ENCODE data around the gene FLT1. TPM values are rescaled to one million over a fixed set of nuclear protein-coding genes. Genes with fewer than 3 reads are reported as not detected.

The FLT1 gene
- total RNA-seq, 1 experiment from 2014 or later = not detected

DNA sequence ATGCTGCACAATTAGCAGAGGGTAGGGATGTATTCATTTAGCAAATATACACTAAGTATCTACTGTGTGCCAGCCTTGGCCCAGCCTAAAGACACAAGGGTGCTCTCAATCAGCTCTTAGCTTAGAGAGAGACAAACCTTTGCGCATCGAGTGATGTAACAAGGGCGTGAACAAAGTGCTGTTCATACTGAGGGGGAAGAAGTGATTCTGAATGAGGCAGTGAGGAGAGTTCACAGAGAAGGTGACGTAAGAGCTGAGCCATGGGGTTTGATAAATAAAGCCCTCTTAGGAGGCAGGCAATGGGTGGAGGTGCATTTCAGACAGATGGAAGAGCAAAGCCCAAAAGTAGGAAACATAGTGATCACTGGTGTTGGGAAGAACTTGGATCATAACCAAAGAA is 68.5 kb downstream of the FLT1 start:
- H3K27me3 Mint-ChIP-seq (ENCODE audit: unreplicated experiment) = peaks cover 13% of the 10 kb centered on the region
- H3K4me3 Mint-ChIP-seq (ENCODE audit: low read depth, unreplicated experiment) = no peak overlapping the region
- no TSS peak for BruUV-seq (replicated peaks)
- H3K36me3 Mint-ChIP-seq (ENCODE audit: insufficient read depth, unreplicated experiment) = no peaks in the 10 kb centered on the region
- DNase-seq = no peak
- TF ChIP-seq, protein P1, sequence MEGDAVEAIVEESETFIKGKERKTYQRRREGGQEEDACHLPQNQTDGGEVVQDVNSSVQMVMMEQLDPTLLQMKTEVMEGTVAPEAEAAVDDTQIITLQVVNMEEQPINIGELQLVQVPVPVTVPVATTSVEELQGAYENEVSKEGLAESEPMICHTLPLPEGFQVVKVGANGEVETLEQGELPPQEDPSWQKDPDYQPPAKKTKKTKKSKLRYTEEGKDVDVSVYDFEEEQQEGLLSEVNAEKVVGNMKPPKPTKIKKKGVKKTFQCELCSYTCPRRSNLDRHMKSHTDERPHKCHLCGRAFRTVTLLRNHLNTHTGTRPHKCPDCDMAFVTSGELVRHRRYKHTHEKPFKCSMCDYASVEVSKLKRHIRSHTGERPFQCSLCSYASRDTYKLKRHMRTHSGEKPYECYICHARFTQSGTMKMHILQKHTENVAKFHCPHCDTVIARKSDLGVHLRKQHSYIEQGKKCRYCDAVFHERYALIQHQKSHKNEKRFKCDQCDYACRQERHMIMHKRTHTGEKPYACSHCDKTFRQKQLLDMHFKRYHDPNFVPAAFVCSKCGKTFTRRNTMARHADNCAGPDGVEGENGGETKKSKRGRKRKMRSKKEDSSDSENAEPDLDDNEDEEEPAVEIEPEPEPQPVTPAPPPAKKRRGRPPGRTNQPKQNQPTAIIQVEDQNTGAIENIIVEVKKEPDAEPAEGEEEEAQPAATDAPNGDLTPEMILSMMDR (IDR thresholded peaks at IDR 0.05; ENCODE audit: unreplicated experiment) = no peak
- intact Hi-C loops (cut with micrococcal nuclease; ENCODE audit: unreplicated experiment) = no loop called here
- no peaks in the 10 kb centered on the region for H3K4me1 Mint-ChIP-seq (ENCODE audit: low read depth, unreplicated experiment)
- CTCF ChIA-PET = no interaction called here
- no peaks in the 10 kb centered on the region for H3K9me3 Mint-ChIP-seq (ENCODE audit: low read depth, unreplicated experiment)
- no peak overlapping the region for H3K27ac Mint-ChIP-seq (ENCODE audit: unreplicated experiment)

DNA sequence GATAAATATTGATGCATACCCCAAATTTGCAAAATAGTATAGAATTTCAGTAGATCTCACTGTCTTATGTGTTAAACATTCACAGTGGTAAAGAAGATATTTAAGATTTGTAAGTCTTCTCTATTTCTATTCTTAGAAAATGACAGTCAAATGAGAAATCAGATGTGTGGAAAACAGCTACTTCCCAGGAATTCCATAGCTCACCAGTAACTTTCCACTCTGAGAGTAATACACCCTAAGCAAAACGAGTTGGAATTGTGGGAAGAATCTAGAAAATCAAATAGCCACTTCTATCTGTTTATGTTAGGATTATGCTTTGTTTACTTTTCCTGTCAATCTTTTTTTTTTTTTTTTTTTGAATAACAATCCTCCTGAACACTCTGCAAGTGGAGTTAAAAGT is 69.1 kb downstream of the FLT1 start:
- Mint-ChIP-seq H3K27ac (ENCODE audit: unreplicated experiment) (no peak overlapping the region), H3K9me3 (ENCODE audit: low read depth, unreplicated experiment) (no peaks in the 10 kb centered on the region), H3K36me3 (ENCODE audit: insufficient read depth, unreplicated experiment) (no peaks in the 10 kb centered on the region), H3K4me3 (ENCODE audit: low read depth, unreplicated experiment) (no peak overlapping the region), H3K4me1 (ENCODE audit: low read depth, unreplicated experiment) (no peaks in the 10 kb centered on the region), H3K27me3 (ENCODE audit: unreplicated experiment) (peaks cover 13% of the 10 kb centered on the region)
- BruUV-seq (replicated peaks) = no TSS peak
- CTCF ChIA-PET = no interaction called here
- intact Hi-C loops (cut with micrococcal nuclease; ENCODE audit: unreplicated experiment) = no loop called here
- TF ChIP-seq, protein P1 (IDR thresholded peaks at IDR 0.05; ENCODE audit: unreplicated experiment) = no peak
- no peak for DNase-seq

DNA sequence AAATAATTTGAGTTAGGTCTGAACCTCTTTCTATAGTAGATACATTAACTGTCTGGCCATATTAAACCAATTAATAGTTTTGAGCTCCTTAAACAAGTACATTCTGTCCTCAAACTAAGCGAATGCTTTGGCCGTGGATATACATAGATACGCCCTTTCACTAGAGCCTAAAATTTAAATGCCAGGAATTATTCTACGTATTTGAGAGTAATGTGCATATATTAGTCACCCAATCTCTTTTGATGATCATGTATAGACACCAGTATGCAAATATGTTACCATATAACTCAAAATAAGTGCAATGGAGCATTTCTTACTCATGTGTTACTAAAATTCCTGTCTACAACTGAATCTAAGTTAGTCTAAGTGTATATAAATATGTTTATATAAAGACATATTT is 70.4 kb downstream of the FLT1 start:
- H3K27me3 Mint-ChIP-seq (ENCODE audit: unreplicated experiment) = peaks cover 13% of the 10 kb centered on the region
- CTCF ChIA-PET = no interaction called here
- H3K9me3 Mint-ChIP-seq (ENCODE audit: low read depth, unreplicated experiment) = no peaks in the 10 kb centered on the region
- TF ChIP-seq, protein P1 (IDR thresholded peaks at IDR 0.05; ENCODE audit: unreplicated experiment) = no peak
- no peak for DNase-seq
- no peaks in the 10 kb centered on the region for H3K36me3 Mint-ChIP-seq (ENCODE audit: insufficient read depth, unreplicated experiment)
- intact Hi-C loops (cut with micrococcal nuclease; ENCODE audit: unreplicated experiment) = no loop called here
- BruUV-seq (replicated peaks) = no TSS peak
- no peak overlapping the region for H3K4me3 Mint-ChIP-seq (ENCODE audit: low read depth, unreplicated experiment)
- no peaks in the 10 kb centered on the region for H3K4me1 Mint-ChIP-seq (ENCODE audit: low read depth, unreplicated experiment)
- no peak overlapping the region for H3K27ac Mint-ChIP-seq (ENCODE audit: unreplicated experiment)

DNA sequence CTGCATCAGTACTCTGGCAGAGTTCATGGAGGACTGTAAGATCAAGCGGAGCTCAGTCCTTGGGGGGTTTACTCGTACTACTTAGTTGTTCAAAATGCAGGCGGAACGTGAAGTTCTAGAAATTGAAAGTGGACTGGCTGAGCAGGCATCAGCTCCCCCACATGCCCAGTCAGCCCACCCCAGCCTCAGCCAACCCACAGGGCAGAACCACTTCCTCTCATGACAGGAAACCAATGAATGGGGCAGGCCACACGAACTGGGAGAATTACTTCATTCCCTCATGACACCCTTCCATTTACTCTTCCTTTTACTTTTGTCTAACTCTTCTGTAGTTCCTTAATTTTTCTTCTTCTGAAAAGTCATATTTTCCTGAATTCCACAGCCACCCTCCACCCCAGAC is 71.9 kb downstream of the FLT1 start:
- no peak overlapping the region for H3K27ac Mint-ChIP-seq (ENCODE audit: unreplicated experiment)
- BruUV-seq (replicated peaks) = no TSS peak

More for the DNA sequence above, 71.9 kb downstream of the FLT1 start:
- H3K27me3 Mint-ChIP-seq (ENCODE audit: unreplicated experiment) = peaks cover 13% of the 10 kb centered on the region
- H3K4me1 Mint-ChIP-seq (ENCODE audit: low read depth, unreplicated experiment) = no peaks in the 10 kb centered on the region
- no peak overlapping the region for H3K4me3 Mint-ChIP-seq (ENCODE audit: low read depth, unreplicated experiment)
- CTCF ChIA-PET = no interaction called here
- no peaks in the 10 kb centered on the region for H3K9me3 Mint-ChIP-seq (ENCODE audit: low read depth, unreplicated experiment)
- intact Hi-C loops (cut with micrococcal nuclease; ENCODE audit: unreplicated experiment) = no loop called here
- DNase-seq = no peak
- H3K36me3 Mint-ChIP-seq (ENCODE audit: insufficient read depth, unreplicated experiment) = no peaks in the 10 kb centered on the region
- TF ChIP-seq, protein P1 (IDR thresholded peaks at IDR 0.05; ENCODE audit: unreplicated experiment) = no peak

Measured in Calu3 (cell line).